Measurements from ENCODE around the gene NCBP2. TPM values are rescaled to one million over a fixed set of nuclear protein-coding genes. Genes with fewer than 3 reads are reported as not detected.

The NCBP2 gene
- total RNA-seq, 4 donors from 2014 or later, result 33.3 to 63.3 (median 39.9) TPM

DNA sequence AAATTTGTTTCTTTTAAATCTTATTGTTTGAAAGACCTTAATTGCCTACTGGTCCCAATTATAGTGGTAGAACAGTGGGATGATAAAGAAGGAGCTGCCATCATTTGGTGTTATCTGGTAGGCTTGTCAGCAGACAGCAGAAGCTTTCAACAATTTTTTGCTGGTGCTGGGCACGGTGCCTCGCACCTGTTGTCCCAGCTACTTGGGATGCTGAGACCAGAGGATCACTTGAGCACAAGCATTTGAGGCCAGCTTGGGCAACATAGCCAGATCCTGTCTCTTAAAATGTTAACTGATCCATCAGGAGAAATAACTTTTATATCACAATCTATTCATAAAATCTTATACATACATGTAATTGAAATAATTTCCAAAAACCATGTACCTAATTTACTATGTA, 38.6 kb downstream of the NCBP2 start:
- DNase-seq (ENCODE audit: low spot score), result no peak
- TF ChIP-seq, protein P1, sequence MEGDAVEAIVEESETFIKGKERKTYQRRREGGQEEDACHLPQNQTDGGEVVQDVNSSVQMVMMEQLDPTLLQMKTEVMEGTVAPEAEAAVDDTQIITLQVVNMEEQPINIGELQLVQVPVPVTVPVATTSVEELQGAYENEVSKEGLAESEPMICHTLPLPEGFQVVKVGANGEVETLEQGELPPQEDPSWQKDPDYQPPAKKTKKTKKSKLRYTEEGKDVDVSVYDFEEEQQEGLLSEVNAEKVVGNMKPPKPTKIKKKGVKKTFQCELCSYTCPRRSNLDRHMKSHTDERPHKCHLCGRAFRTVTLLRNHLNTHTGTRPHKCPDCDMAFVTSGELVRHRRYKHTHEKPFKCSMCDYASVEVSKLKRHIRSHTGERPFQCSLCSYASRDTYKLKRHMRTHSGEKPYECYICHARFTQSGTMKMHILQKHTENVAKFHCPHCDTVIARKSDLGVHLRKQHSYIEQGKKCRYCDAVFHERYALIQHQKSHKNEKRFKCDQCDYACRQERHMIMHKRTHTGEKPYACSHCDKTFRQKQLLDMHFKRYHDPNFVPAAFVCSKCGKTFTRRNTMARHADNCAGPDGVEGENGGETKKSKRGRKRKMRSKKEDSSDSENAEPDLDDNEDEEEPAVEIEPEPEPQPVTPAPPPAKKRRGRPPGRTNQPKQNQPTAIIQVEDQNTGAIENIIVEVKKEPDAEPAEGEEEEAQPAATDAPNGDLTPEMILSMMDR (IDR thresholded peaks at IDR 0.05), result no peak
- ATAC-seq (ENCODE audit: low FRiP score), result no peak

DNA sequence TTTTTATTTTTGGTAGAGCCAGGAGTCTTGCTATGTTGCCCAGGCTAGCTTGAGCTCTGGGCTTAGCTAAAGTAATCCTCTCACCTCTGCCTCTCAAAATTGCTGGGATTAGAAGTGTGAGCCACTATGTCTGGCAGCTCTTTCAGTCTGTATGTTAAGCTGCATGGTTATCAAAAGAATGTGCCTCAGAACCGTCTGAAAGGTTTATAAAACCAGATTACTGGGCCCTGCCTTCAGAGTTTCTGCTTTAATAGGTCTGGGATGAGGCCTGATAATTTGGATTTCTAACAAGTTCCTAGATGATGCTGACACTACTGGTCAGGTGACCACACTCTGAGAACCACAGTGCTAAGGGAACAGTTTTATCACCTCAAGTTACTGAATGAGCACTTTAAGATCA, 40.0 kb downstream of the NCBP2 start:
- ATAC-seq (ENCODE audit: low FRiP score) (no peak), DNase-seq (ENCODE audit: low spot score) (no peak)
- TF ChIP-seq, protein P1 (IDR thresholded peaks at IDR 0.05), result no peak

DNA sequence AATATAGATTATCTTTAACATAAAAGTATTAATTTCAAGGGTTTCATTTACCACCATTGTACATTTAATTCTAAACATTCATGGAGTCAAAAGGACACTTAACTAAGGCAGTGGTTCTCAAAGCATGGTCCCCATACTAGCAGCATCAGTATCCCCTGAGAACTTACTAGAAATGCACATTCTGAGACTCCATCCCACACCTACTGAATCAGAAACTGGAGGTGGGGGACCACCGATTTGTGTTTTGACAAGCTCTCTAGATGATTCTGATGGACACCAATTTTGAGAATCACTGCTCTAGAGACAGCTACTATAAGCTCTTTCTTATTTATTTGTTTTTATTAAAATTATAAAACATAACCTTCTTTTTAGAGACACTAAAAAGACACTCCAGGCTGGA, 40.6 kb downstream of the NCBP2 start:
- TF ChIP-seq, protein P1 (IDR thresholded peaks at IDR 0.05), result no peak
- ATAC-seq (ENCODE audit: low FRiP score), result no peak

DNA sequence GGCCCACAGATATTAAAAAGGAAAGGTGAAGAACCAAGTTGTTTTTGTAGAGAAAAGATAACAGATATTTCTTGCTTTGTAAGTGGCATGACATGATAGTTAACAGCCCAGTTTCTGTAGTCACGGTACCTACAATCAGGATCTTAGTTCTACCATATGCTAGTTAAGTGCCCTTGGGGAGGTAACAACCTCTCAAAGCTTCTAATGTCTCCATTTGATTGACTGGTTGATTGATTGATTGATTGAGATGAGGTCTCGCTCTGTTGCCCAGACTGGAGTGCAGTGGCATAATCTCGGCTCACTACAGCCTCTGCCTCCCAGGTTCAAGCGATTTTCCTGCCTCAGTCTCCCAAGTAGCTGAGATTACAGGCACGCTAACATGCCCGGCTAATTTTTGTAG, 46.1 kb downstream of the NCBP2 start:
- DNase-seq (ENCODE audit: low spot score), result no peak
- TF ChIP-seq, protein P1 (IDR thresholded peaks at IDR 0.05), result no peak
- no peak for ATAC-seq (ENCODE audit: low FRiP score)

More for the DNA sequence above, 40.6 kb downstream of the NCBP2 start:
- DNase-seq (ENCODE audit: low spot score), result no peak

DNA sequence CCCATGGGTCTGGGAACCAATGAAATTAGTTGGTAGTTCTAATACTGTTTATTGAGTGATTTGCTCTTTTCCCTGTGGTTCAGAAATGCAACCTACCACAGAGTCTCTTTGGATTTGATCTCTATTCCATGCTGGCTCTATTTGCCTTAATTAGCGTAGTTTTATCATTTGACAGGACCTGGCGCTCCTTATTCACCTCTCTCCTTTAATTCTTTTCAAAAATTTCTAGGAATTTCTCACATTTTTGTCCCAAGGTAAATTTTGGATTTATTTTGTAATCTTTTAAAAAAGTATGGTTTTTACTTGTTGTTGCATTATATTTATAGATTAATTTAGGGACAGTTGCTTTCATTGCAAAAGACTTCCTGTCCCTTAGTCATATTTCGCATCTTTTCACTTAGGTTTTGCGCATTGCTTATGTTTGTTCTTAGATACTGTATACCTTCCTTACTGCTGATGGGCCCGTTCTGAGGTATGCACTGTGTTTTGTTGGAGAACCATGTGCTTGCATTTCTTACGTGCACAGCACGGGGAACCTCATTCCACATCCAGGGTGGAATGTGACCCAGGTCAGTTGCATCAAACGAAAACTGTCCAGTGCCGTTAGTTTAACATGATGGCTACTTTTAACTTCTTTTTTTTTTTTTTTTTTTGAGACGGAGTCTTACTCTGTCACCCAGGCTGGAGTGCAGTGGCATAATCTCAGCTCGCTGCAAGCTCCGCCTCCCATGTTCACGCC, 47.6 kb downstream of the NCBP2 start:
- no peak for ATAC-seq (ENCODE audit: low FRiP score)
- TF ChIP-seq, protein P1 (IDR thresholded peaks at IDR 0.05), result no peak
- no peak for DNase-seq (ENCODE audit: low spot score)

DNA sequence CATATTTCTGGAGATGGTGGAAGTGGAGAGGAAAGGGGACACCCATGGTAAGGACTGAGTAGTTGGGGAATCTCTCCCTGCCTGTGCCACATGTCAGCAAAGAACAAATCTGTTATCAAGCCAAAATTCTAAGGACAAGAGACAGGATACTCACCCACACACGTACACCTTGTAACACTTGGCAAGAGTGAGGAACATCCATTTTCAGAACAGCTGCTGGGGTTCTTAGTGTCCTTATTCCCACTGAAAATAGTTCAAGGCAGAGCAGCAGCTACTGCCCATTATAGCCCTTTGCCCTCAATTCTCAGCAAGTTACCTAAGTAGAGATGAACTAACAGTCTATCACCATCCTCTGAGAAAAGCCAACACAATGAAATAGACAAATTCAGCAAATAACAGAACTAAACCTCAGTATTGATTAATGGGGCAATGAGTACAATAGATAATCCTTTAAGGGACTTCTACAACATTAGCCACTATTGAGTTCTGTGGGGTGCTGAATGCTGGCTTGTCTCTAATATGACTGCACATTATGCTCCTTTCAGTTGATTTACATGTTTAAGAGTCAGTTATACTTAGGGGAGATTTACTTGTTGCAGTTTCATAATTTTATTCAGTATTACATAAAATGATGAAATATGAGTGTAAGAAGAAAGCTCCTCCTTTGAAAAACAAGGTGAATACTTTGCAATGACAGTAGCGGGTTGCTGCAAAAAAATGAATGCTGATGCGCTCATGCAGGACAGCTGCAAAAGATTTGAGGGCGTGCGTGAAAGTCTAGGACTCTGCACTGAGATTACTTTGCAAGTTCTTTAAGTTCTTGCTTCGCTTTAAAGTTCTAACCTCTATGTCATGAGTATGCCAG, 52.3 kb downstream of the NCBP2 start:
- no peak for DNase-seq (ENCODE audit: low spot score)
- TF ChIP-seq, protein P1 (IDR thresholded peaks at IDR 0.05), result no peak
- ATAC-seq (ENCODE audit: low FRiP score), result no peak
